GM19438 (cell line): ENCODE measurements around the gene KATNAL2.

Experiments used
- ATAC-seq: cut with Tn5 transposase; IDR thresholded peaks from one replicate; pipeline ENCODE4 v1.9.1; 2021; ENCODE audit warnings: low read depth; ENCODE audit not compliant: unreplicated experiment

Gene KATNAL2

GRCh38 chr18:46917108-46917802 lies at the start of gene KATNAL2, which contains the start of gene PIAS2:
KATNAL2 (plus strand) TSS chr18:46917602; CDS start chr18:46946873, 29,271 bp downstream.
PIAS2 (minus strand) TSS chr18:46917507; CDS start chr18:46917345, 162 bp downstream.
- peak; percentile 80 for ATAC-seq

- no peak for ATAC-seq
Measured at GRCh38 chr18:46868169-46868921, 49.1 kb upstream of the KATNAL2 start.

- ATAC-seq, result no peak
Measured at GRCh38 chr18:46877329-46877987, 39.9 kb upstream of the KATNAL2 start.

GRCh38 chr18:46883180-46883579 lies 34.2 kb upstream of the KATNAL2 start:
- no peak for ATAC-seq

- no peak for ATAC-seq
Measured at GRCh38 chr18:46886893-46887292, 30.5 kb upstream of the KATNAL2 start.

GRCh38 chr18:46888965-46889364 lies 28.4 kb upstream of the KATNAL2 start:
- no peak for ATAC-seq

- ATAC-seq, result peak; percentile 75
Measured at GRCh38 chr18:46891742-46892214, 25.6 kb upstream of the KATNAL2 start.

GRCh38 chr18:46892842-46893241 lies 24.6 kb upstream of the KATNAL2 start:
- no peak for ATAC-seq

GRCh38 chr18:46893360-46893759 lies 24.0 kb upstream of the KATNAL2 start:
- no peak for ATAC-seq

- ATAC-seq, result no peak
Measured at GRCh38 chr18:46894124-46894523, 23.3 kb upstream of the KATNAL2 start.

GRCh38 chr18:46899274-46899948 lies 18.0 kb upstream of the KATNAL2 start:
- peak; percentile 82 for ATAC-seq

GRCh38 chr18:46903406-46903805 lies 14.0 kb upstream of the KATNAL2 start:
- ATAC-seq, result no peak

- ATAC-seq, result no peak
Measured at GRCh38 chr18:46909497-46909896, 7.9 kb upstream of the KATNAL2 start.

- no peak for ATAC-seq
Measured at GRCh38 chr18:46910856-46911255, 6.5 kb upstream of the KATNAL2 start.

GRCh38 chr18:46915800-46916550 lies 1.4 kb upstream of the KATNAL2 start:
- no peak for ATAC-seq

- ATAC-seq, result no peak
Measured at GRCh38 chr18:46916551-46917107, 773 bp upstream of the KATNAL2 start.

- ATAC-seq, result peak; percentile 10
Measured at GRCh38 chr18:46917803-46918600, 600 bp downstream of the KATNAL2 start.

- ATAC-seq, result no peak
Measured at GRCh38 chr18:46920067-46920466, 2.7 kb downstream of the KATNAL2 start.

GRCh38 chr18:46920653-46921052 lies 3.3 kb downstream of the KATNAL2 start:
- no peak for ATAC-seq
